Naive B cell (primary cell): ENCODE results near the gene OR2C1. TPM values are rescaled to one million over a fixed set of nuclear protein-coding genes. Genes with fewer than 3 reads are reported as not detected.

ENCODE experiments used
- ATAC-seq, 2 donors: fragments of 150-1000 bp; cut with Tn5 transposase; 2 replicates each; pipeline ENCODE4 v1.10.0; 2021; ENCODE audit warnings: low read depth in 2 of 2, mild to moderate bottlenecking in 2 of 2, moderate library complexity in 2 of 2
- DNase-seq: peaks from one replicate; pipeline ENCODE4 v3.0.0; 2022
- H3K27ac Mint-ChIP-seq, 6 donors: one replicate each; pipeline ENCODE4 v1.8.0; 2020 to 2022; ENCODE audit warnings: mild to moderate bottlenecking in 6 of 6, mixed read lengths in 6 of 6, moderate library complexity in 5 of 6, inconsistent platforms in 2 of 6
- H3K27me3 Mint-ChIP-seq, 3 donors: one replicate each; pipeline ENCODE4 v1.8.0; 2021 to 2022; ENCODE audit warnings: mixed read lengths in 3 of 3, mild to moderate bottlenecking in 1 of 3
- H3K36me3 Mint-ChIP-seq, 2 donors: one replicate each; pipeline ENCODE4 v1.8.0; 2020 to 2022; ENCODE audit warnings: mixed read lengths in 2 of 2, inconsistent platforms in 1 of 2, mild to moderate bottlenecking in 1 of 2
- H3K4me1 Mint-ChIP-seq, 3 donors: one replicate each; pipeline ENCODE4 v1.8.0; 2020 to 2022; ENCODE audit warnings: mixed read lengths in 3 of 3, inconsistent platforms in 1 of 3, mild to moderate bottlenecking in 1 of 3, moderate library complexity in 1 of 3
- H3K4me3 Mint-ChIP-seq, 8 donors: one replicate each; pipeline ENCODE4 v1.8.0; 2020 to 2022; ENCODE audit warnings: mild to moderate bottlenecking in 8 of 8, mixed read lengths in 8 of 8, moderate library complexity in 8 of 8, inconsistent platforms in 2 of 8
- H3K9me3 Mint-ChIP-seq, 7 donors: one replicate each; pipeline ENCODE4 v1.8.0; 2020 to 2022; ENCODE audit warnings: mixed read lengths in 7 of 7, mild to moderate bottlenecking in 5 of 7, inconsistent platforms in 2 of 7, moderate library complexity in 1 of 7
- polyA plus RNA-seq, 6 donors: library from polyadenylated mRNA; unstranded; fragments of 300-500 nt; fragmentation: Illumina TruSeq; gene quantifications; one replicate each; pipeline ENCODE4 v1.2.3, GENCODE V29; 2021; ENCODE audit warnings: low read depth in 6 of 6

The OR2C1 gene
- polyA plus RNA-seq, 6 donors from 2014 or later = 0.20 to 1.9 (median 1.0) TPM; not detected in 1

- peaks cover 38 to 42% of the 10 kb centered on the region in 2 donors for H3K36me3 Mint-ChIP-seq
These were observed 46.2 kb downstream of the OR2C1 start for GRCh38 chr16:3401719-3402397.

More at GRCh38 chr16:3401719-3402397, 46.2 kb downstream of the OR2C1 start:
- Mint-ChIP-seq H3K4me1 (peaks cover 31 to 49% (median 31%) of the 10 kb centered on the region in 3 donors), H3K9me3 (peaks cover 0 to 23% (median 13%) of the 10 kb centered on the region in 7 donors), H3K27me3 (no peaks in the 10 kb centered on the region), H3K4me3 (peak overlapping the region; percentile 87 to 98 (median 94)), H3K27ac (peak overlapping the region in 5 of 6 donors; percentile 39 to 94 (median 85))
- DNase-seq = no peak
- no peak for ATAC-seq

Other genes starting within 250 kb of the OR2C1 start
- gene ZNF205, start 243.3 kb upstream of the OR2C1 start, polyA plus RNA-seq = under 1 TPM in 1 of 6 donors, not detected in 5; 0.47 TPM
- 1 to 10 TPM in 4 of 6 donors, under 1 TPM in 1, not detected in 1; 0.38 to 2.7 (median 1.6) TPM for gene ZNF213, start 220.9 kb upstream of the OR2C1 start, polyA plus RNA-seq
- not detected for gene OR1F1, start 167.7 kb upstream of the OR2C1 start, polyA plus RNA-seq
- gene ZNF200, start 120.7 kb upstream of the OR2C1 start, polyA plus RNA-seq = 10 to 100 TPM in 4 of 6 donors, 1 to 10 TPM in 2; 5.4 to 13.8 (median 11.0) TPM
- under 1 TPM in 1 of 6 donors, not detected in 5; 0.25 TPM for gene MEFV, start 99.3 kb upstream of the OR2C1 start, polyA plus RNA-seq
- gene ZNF263, start 72.4 kb upstream of the OR2C1 start, polyA plus RNA-seq = 10 to 100 TPM; 39.8 to 65.5 (median 51.6) TPM
- gene TIGD7, start 50.5 kb upstream of the OR2C1 start, polyA plus RNA-seq = 1 to 10 TPM in 5 of 6 donors, under 1 TPM in 1; 0.52 to 9.7 (median 6.0) TPM
- gene ZNF75A, start 50.4 kb upstream of the OR2C1 start, polyA plus RNA-seq = 10 to 100 TPM; 22.4 to 59.6 (median 30.6) TPM
- gene ZSCAN32, start 45.1 kb downstream of the OR2C1 start, polyA plus RNA-seq = 10 to 100 TPM; 11.2 to 33.3 (median 14.9) TPM
- gene ZNF174, start 45.3 kb downstream of the OR2C1 start, polyA plus RNA-seq = 10 to 100 TPM in 2 of 6 donors, 1 to 10 TPM in 3, not detected in 1; 6.4 to 14.2 (median 8.9) TPM
- 1 to 10 TPM in 5 of 6 donors, under 1 TPM in 1; 0.78 to 3.2 (median 2.3) TPM for gene ZNF597, start 87.6 kb downstream of the OR2C1 start, polyA plus RNA-seq
- 10 to 100 TPM; 17.0 to 48.8 (median 31.5) TPM for gene NAA60, start 87.8 kb downstream of the OR2C1 start, polyA plus RNA-seq
- gene C16orf90, start 139.6 kb downstream of the OR2C1 start, polyA plus RNA-seq = not detected
- 10 to 100 TPM in 5 of 6 donors, 1 to 10 TPM in 1; 7.4 to 12.5 (median 11.3) TPM for gene CLUAP1, start 145.1 kb downstream of the OR2C1 start, polyA plus RNA-seq
- 10 to 100 TPM in 4 of 6 donors, 1 to 10 TPM in 2; 7.9 to 20.8 (median 11.2) TPM for gene NLRC3, start 221.5 kb downstream of the OR2C1 start, polyA plus RNA-seq